NB4 (cell line): ENCODE measurements around the gene LTB4R2.

Experiments used
- MYC ChIP-seq: IDR thresholded peaks from 2 replicates; pipeline ENCODE4 v1.6.1; 2011; ENCODE audit warnings: low read depth, low read length
- TF ChIP-seq, protein P1 (sequence below): IDR thresholded peaks from one replicate; pipeline ENCODE4 v1.5.1; 2012; ENCODE audit warnings: low read depth, low read length

DNA sequence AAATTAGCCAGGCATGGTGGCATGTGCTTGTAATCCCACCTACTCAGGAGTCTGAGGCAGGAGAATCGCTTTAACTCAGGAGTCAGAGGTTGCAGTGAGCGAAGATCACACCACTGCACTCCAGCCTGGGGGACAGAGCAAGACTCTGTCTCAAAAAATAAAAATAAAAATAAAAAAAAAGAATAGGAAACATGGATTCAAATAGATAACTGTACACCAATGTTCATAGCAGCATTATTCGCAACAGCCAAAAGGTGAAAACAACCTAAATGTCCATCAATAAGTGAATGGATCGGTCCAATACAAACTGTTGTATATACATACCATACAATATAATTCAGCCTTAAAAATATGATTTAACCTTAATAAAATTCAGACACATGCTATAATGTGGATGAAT lies 32.9 kb downstream of the LTB4R2 start:
- TF ChIP-seq, protein P1, sequence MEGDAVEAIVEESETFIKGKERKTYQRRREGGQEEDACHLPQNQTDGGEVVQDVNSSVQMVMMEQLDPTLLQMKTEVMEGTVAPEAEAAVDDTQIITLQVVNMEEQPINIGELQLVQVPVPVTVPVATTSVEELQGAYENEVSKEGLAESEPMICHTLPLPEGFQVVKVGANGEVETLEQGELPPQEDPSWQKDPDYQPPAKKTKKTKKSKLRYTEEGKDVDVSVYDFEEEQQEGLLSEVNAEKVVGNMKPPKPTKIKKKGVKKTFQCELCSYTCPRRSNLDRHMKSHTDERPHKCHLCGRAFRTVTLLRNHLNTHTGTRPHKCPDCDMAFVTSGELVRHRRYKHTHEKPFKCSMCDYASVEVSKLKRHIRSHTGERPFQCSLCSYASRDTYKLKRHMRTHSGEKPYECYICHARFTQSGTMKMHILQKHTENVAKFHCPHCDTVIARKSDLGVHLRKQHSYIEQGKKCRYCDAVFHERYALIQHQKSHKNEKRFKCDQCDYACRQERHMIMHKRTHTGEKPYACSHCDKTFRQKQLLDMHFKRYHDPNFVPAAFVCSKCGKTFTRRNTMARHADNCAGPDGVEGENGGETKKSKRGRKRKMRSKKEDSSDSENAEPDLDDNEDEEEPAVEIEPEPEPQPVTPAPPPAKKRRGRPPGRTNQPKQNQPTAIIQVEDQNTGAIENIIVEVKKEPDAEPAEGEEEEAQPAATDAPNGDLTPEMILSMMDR, result no peak
- no peak for TF ChIP-seq MYC
